HepG2 (cell line): ENCODE results near the gene DPCD. TPM values are rescaled to one million over a fixed set of nuclear protein-coding genes. Genes with fewer than 3 reads are reported as not detected.
"Not testable (repeated sequence)": the region's sequence is repeated elsewhere in the genome, so short reads cannot be mapped to it uniquely, and the experiment has no call there.

Experiments
- ATAC-seq: fragments of 200-7000 bp; cut with Tn5 transposase; 3 replicates; pipeline ENCODE4 v1.9.1; 2020; ENCODE audit warnings: mild to moderate bottlenecking, moderate library complexity
- BruUV-seq: library from RNA; stranded (reverse); fragments of 400-500 nt; replicated peaks from 2 replicates; lab custom pipeline; 2021; lab: Mats Ljungman, UMichigan
- CTCF ChIA-PET: fragments of 300-600 bp; formaldehyde crosslinking; extraction: SDS; loops from one replicate; lab custom pipeline; 2021; ENCODE audit warnings: low total read pairs, inconsistent platforms, low intra/inter-chr PET ratio; lab: Yijun Ruan, JAX
- POLR2A ChIA-PET: fragments of 350-600 bp; sonication (Branson Sonifier 250); formaldehyde crosslinking; loops from one replicate; lab custom pipeline; 2020; ENCODE audit warnings: antibody characterized with exemption, inconsistent platforms; lab: Yijun Ruan, JAX
- DNase-seq: peaks from one replicate; pipeline ENCODE4 v3.0.0-alpha.2; 2015; ENCODE audit warnings: low spot score
- FAIRE-seq: peaks from 3 replicates; lab custom pipeline; 2011; peaks lifted over from hg19 to GRCh38; lab: Jason Lieb, UNC
- H2AFZ ChIP-seq: one replicate; pipeline ENCODE4 v1.6.1; 2011; ENCODE audit warnings: low read length, inconsistent platforms
- H3K27ac ChIP-seq: fragments of 300-600 bp; 3 replicates; pipeline ENCODE4 v1.8.0; 2011; ENCODE audit warnings: mixed run types, mild to moderate bottlenecking, mixed read lengths, low read length, inconsistent platforms; ENCODE audit not compliant: insufficient read depth; ENCODE audit errors: extremely low read length
- H3K27me3 ChIP-seq, 2 experiments: fragments of 200-600 bp in 1 of 2; 2 replicates in 1 of 2; 3 replicates in 1 of 2; pipeline versions ENCODE4 v1.6.0 to v1.8.0; 2011; ENCODE audit warnings: low read length in 2 of 2, mild to moderate bottlenecking in 2 of 2, moderate library complexity in 2 of 2, inconsistent platforms in 1 of 2; ENCODE audit not compliant: insufficient read depth in 2 of 2, control insufficient read depth in 1 of 2
- H3K36me3 ChIP-seq, 2 experiments: fragments of 200-600 bp in 1 of 2; replicated peaks in 1 of 2; 2 replicates in 1 of 2; 3 replicates in 1 of 2; pipeline versions ENCODE4 v1.5.1 to v1.8.0; 2011; ENCODE audit warnings: low read length in 2 of 2, inconsistent platforms in 1 of 2; ENCODE audit not compliant: insufficient read depth in 2 of 2, control insufficient read depth in 1 of 2
- H3K4me1 ChIP-seq: 2 replicates; pipeline ENCODE4 v1.5.1; 2012; ENCODE audit warnings: low read length, inconsistent platforms; ENCODE audit not compliant: insufficient read depth
- H3K4me2 ChIP-seq: 2 replicates; pipeline ENCODE4 v1.6.0; 2011; ENCODE audit warnings: low read depth, low read length, inconsistent platforms
- H3K4me3 ChIP-seq, 3 experiments: fragments of 200-600 bp in 1 of 3; sonication (generic), shearing (Covaris generic) in 1 of 3; replicated peaks in 1 of 3; 2 replicates each; pipeline ENCODE4 v1.5.1; 2011 to 2016; ENCODE audit warnings: low read length in 3 of 3, inconsistent platforms in 2 of 3, low read depth in 2 of 3, mild to moderate bottlenecking in 2 of 3, control low read depth in 1 of 3, mixed read lengths in 1 of 3; ENCODE audit not compliant: insufficient read depth in 1 of 3
- H3K79me2 ChIP-seq: one replicate; pipeline ENCODE4 v1.6.1; 2011; ENCODE audit warnings: low read length, inconsistent platforms; ENCODE audit not compliant: insufficient read depth
- H3K9ac ChIP-seq: 2 replicates; pipeline ENCODE4 v1.6.0; 2011; ENCODE audit warnings: mild to moderate bottlenecking, low read depth, low read length, inconsistent platforms; ENCODE audit not compliant: insufficient read depth
- H3K9me3 ChIP-seq: 2 replicates; pipeline ENCODE4 v1.5.1; 2012; ENCODE audit warnings: mild to moderate bottlenecking, low read length
- H4K20me1 ChIP-seq: 2 replicates; pipeline ENCODE4 v1.6.0; 2011; ENCODE audit warnings: inconsistent platforms, mild to moderate bottlenecking, low read length, moderate library complexity; ENCODE audit not compliant: insufficient read depth
- ARNT2 ChIP-seq: sonication (generic); formaldehyde crosslinking; IDR thresholded peaks from 2 replicates; pipeline ENCODE4 v1.8.0; 2022; ENCODE audit warnings: mild to moderate bottlenecking, low read depth, missing genetic modification reagents, moderate library complexity
- FOXP1 ChIP-seq, 2 experiments: fragments of 450-650 bp in 1 of 2; IDR thresholded peaks; 2 replicates each; pipeline ENCODE4 v1.6.1; 2017 to 2018; ENCODE audit warnings: antibody characterized with exemption in 1 of 2
- GMEB1 ChIP-seq: sonication (generic); formaldehyde crosslinking; IDR thresholded peaks from 2 replicates; pipeline ENCODE4 v1.5.1; 2020; ENCODE audit warnings: missing genetic modification reagents, mild to moderate bottlenecking, borderline replicate concordance
- TFDP1 ChIP-seq: IDR thresholded peaks from 2 replicates; pipeline ENCODE4 v1.6.1; 2016; ENCODE audit warnings: missing compliant biosample characterization, missing genetic modification reagents, borderline replicate concordance
- ZBTB26 ChIP-seq: IDR thresholded peaks from 2 replicates; pipeline ENCODE4 v1.6.1; 2016; ENCODE audit warnings: missing compliant biosample characterization, missing genetic modification reagents, borderline replicate concordance
- ZNF274 ChIP-seq: sonication (generic); formaldehyde crosslinking; IDR thresholded peaks from 2 replicates; pipeline ENCODE4 v1.5.1; 2020; ENCODE audit warnings: mild to moderate bottlenecking, missing genetic modification reagents
- WGBS: methylation state at CpG from one replicate; pipeline ENCODE4 v1.1.6; 2017; ENCODE audit warnings: low lambda C conversion rate; 5-methylcytosine and 5-hydroxymethylcytosine counted together
- in situ Hi-C: cut with HindIII; loops from 2 replicates; pipeline ENCODE4 v1.10.0; 2017; ENCODE audit warnings: low pct_unique_long_range_greater_than_20kb; ENCODE audit not compliant: extremely low pct_ligation_motif_present
- intact Hi-C: fragments of 100-400 bp; cut with micrococcal nuclease; formaldehyde crosslinking; loops from one replicate; pipeline ENCODE4 v1.10.0; 2022; ENCODE audit not compliant: unreplicated experiment
- polyA plus RNA-seq, 8 experiments: library from polyadenylated mRNA; depleted of rRNA in 3 of 8; stranded (reverse) in 7 of 8; unstranded in 1 of 8; fragments of >200 nt; fragmentation: Illumina TruSeq in 4 of 8; extraction: Trizol in 4 of 8; gene quantifications; 2 replicates each; pipeline versions ENCODE4 v1.2.1 to v1.2.3, GENCODE V29; 2011 to 2016; ENCODE audit warnings: low read depth in 4 of 8, missing spikeins in 1 of 8, mixed read lengths in 1 of 8; ENCODE audit not compliant: insufficient read depth in 1 of 8
- total RNA-seq, 5 experiments: library from RNA; depleted of rRNA; stranded (reverse); fragments of >200 nt; fragmentation: Illumina TruSeq; extraction: Trizol; gene quantifications; 2 replicates each; pipeline ENCODE4 v1.2.3, GENCODE V29; 2016; ENCODE audit warnings: low read depth in 1 of 5

The DPCD gene
- total and polyA plus RNA-seq, 2 of the 13 experiments (the other 11 are each of a cell fraction or from before 2014, with no cell fraction given): 25.2 to 27.0 TPM

GRCh38 chr10:101631821-101632475 lies 43.8 kb downstream of the DPCD start (continued):
- TF ChIP-seq GMEB1 (CRISPR knock-in tag) (no peak), ZBTB26 (no peak), TFDP1 (CRISPR knock-in tag) (no peak), FOXP1 (IDR thresholded peaks at IDR 0.05) (no peak), FOXP1 (CRISPR knock-in tag; IDR thresholded peaks at IDR 0.05) (no peak), ARNT2 (CRISPR knock-in tag) (no peak), ZNF274 (no peak)

- ATAC-seq, DNase-seq, H3K9me3 ChIP-seq, H3K4me3 ChIP-seq, in situ Hi-C loops, POLR2A ChIA-PET, H3K79me2 ChIP-seq, H3K9ac ChIP-seq, H3K4me2 ChIP-seq, intact Hi-C loops, FAIRE-seq, BruUV-seq, H3K27me3 ChIP-seq, CTCF ChIA-PET, H4K20me1 ChIP-seq, H3K27ac ChIP-seq, H2AFZ ChIP-seq: not testable (repeated sequence)
- peaks cover 16% of the 10 kb centered on the region for H3K4me1 ChIP-seq
- over 99% methylated on average over 4 of the region's 4 CpGs for WGBS
- H3K36me3 ChIP-seq: peaks cover 4 to 14% of the 10 kb centered on the region in 2 experiments; a peak in 3 of 5 replicates
Measured at GRCh38 chr10:101633510-101633909, 45.4 kb downstream of the DPCD start.
